SK-N-SH (cell line): ENCODE measurements around the gene MT1M. TPM values are rescaled to one million over a fixed set of nuclear protein-coding genes. Genes with fewer than 3 reads are reported as not detected.
A peak's percentile ranks its signal among the peaks of the same experiment; 100 is the strongest.

Experiments used
- CTCF ChIA-PET: fragments of 300-600, 350-600 bp; formaldehyde crosslinking; extraction: SDS; loops from one replicate; lab custom pipeline; 2021; lab: Yijun Ruan, JAX
- POLR2A ChIA-PET: fragments of 350-600 bp; sonication (Branson Sonifier 250); formaldehyde crosslinking; extraction: SDS; loops from one replicate; lab custom pipeline; 2020; ENCODE audit warnings: antibody characterized with exemption, inconsistent platforms; lab: Yijun Ruan, JAX
- DNase-seq: peaks from one replicate; pipeline ENCODE4 v3.0.0; 2012
- H2AFZ ChIP-seq: fragments of 200-600 bp; sonication (generic); 2 replicates; pipeline ENCODE4 v1.8.1; 2016; ENCODE audit warnings: antibody characterized with exemption, mild to moderate bottlenecking, low read depth
- H3F3A ChIP-seq: fragments of 200-600 bp; sonication (generic); replicated peaks from 2 replicates; pipeline ENCODE3; 2016; ENCODE audit warnings: antibody characterized with exemption, mild to moderate bottlenecking; ENCODE audit not compliant: insufficient read depth
- H3K27ac ChIP-seq, 2 experiments: fragments of 200-500 bp in 1 of 2; fragments of 200-600 bp in 1 of 2; sonication (Bioruptor generic) in 1 of 2; sonication (generic), shearing (Covaris generic) in 1 of 2; 2 replicates each; pipeline versions ENCODE4 v1.5.1 to v1.6.1; 2014 to 2016; ENCODE audit warnings: low read depth in 2 of 2, inconsistent platforms in 1 of 2, low read length in 1 of 2, mild to moderate bottlenecking in 1 of 2, mixed read lengths in 1 of 2
- H3K27me3 ChIP-seq: fragments of 200-600 bp; sonication (generic), shearing (Covaris generic); 2 replicates; pipeline ENCODE4 v1.6.1; 2016; ENCODE audit warnings: mixed run types; ENCODE audit not compliant: insufficient read depth
- H3K36me3 ChIP-seq, 2 experiments: fragments of 200-500 bp in 1 of 2; fragments of 200-600 bp in 1 of 2; sonication (Bioruptor generic) in 1 of 2; sonication (generic) in 1 of 2; replicated peaks in 1 of 2; 2 replicates each; pipeline versions ENCODE3 to v1.5.1; 2014 to 2016; ENCODE audit warnings: low read length in 1 of 2, mild to moderate bottlenecking in 1 of 2; ENCODE audit not compliant: insufficient read depth in 2 of 2, control insufficient read depth in 1 of 2
- H3K4me1 ChIP-seq, 2 experiments: fragments of 200-500 bp in 1 of 2; fragments of 200-600 bp in 1 of 2; sonication (Bioruptor generic) in 1 of 2; sonication (generic), shearing (Covaris generic) in 1 of 2; 2 replicates each; pipeline versions ENCODE4 v1.5.1 to v1.6.1; 2014 to 2016; ENCODE audit warnings: low read depth in 1 of 2, low read length in 1 of 2, mixed run types in 1 of 2; ENCODE audit not compliant: insufficient read depth in 2 of 2, control insufficient read depth in 1 of 2
- H3K4me2 ChIP-seq: fragments of 200-600 bp; sonication (generic), shearing (Covaris generic); 2 replicates; pipeline ENCODE4 v1.6.1; 2017; ENCODE audit warnings: mixed run types
- H3K4me3 ChIP-seq, 2 experiments: fragments of 200-500 bp in 1 of 2; fragments of 200-600 bp in 1 of 2; sonication (Bioruptor generic) in 1 of 2; sonication (generic), shearing (Covaris generic) in 1 of 2; 2 replicates each; pipeline versions ENCODE4 v1.5.1 to v1.8.1; 2014 to 2016; ENCODE audit warnings: low read depth in 2 of 2, inconsistent platforms in 1 of 2, low read length in 1 of 2, mild to moderate bottlenecking in 1 of 2, mixed read lengths in 1 of 2, moderate library complexity in 1 of 2
- H3K79me2 ChIP-seq: fragments of 200-600 bp; sonication (generic); 2 replicates; pipeline ENCODE4 v1.8.1; 2017; ENCODE audit warnings: mild to moderate bottlenecking; ENCODE audit not compliant: insufficient read depth
- H3K9ac ChIP-seq: fragments of 200-600 bp; sonication (generic); 2 replicates; pipeline ENCODE4 v1.6.1; 2017; ENCODE audit warnings: mixed run types
- H3K9me2 ChIP-seq: fragments of 200-600 bp; sonication (generic); 2 replicates; pipeline ENCODE4 v1.6.1; 2017; ENCODE audit warnings: mixed run types
- H3K9me3 ChIP-seq: fragments of 200-600 bp; sonication (generic); 2 replicates; pipeline ENCODE4 v1.6.1; 2017; ENCODE audit warnings: mixed run types, mild to moderate bottlenecking, moderate library complexity
- H4K20me1 ChIP-seq: fragments of 200-600 bp; sonication (generic); 2 replicates; pipeline ENCODE4 v1.6.1; 2017; ENCODE audit warnings: mild to moderate bottlenecking, mixed run types; ENCODE audit not compliant: insufficient read depth
- CHD2 ChIP-seq: fragments of 150-350 bp; IDR thresholded peaks from 2 replicates; pipeline ENCODE4 v1.6.1; 2018; ENCODE audit warnings: low read length; ENCODE audit not compliant: partially characterized antibody
- CTCF ChIP-seq: fragments of 200-600 bp; sonication (generic); IDR thresholded peaks from 2 replicates; pipeline ENCODE4 v1.6.1; 2017; ENCODE audit warnings: antibody characterized with exemption, mild to moderate bottlenecking, moderate library complexity
- FOXM1 ChIP-seq: IDR thresholded peaks from 2 replicates; pipeline ENCODE4 v1.4.0; 2012; ENCODE audit warnings: low read depth, mild to moderate bottlenecking
- JUND ChIP-seq: IDR thresholded peaks from 2 replicates; pipeline ENCODE4 v1.4.0; 2012
- RAD21 ChIP-seq: IDR thresholded peaks from 2 replicates; pipeline ENCODE4 v1.6.1; 2012; ENCODE audit warnings: mild to moderate bottlenecking, low read length
- RCOR1 ChIP-seq: fragments of 150-350 bp; IDR thresholded peaks from 2 replicates; pipeline ENCODE4 v1.6.1; 2017; ENCODE audit warnings: antibody characterized with exemption, low read length
- SMC3 ChIP-seq: IDR thresholded peaks from 2 replicates; pipeline ENCODE4 v1.6.1; 2012; ENCODE audit warnings: low read depth, low read length, improper control_type of control experiment
- TAF1 ChIP-seq: IDR thresholded peaks from 2 replicates; pipeline ENCODE4 v1.6.1; 2012; ENCODE audit warnings: low read depth, mild to moderate bottlenecking, low read length, moderate library complexity, borderline replicate concordance
- TCF12 ChIP-seq: IDR thresholded peaks from 2 replicates; pipeline ENCODE4 v1.4.0; 2012
- USF1 ChIP-seq: IDR thresholded peaks from 2 replicates; pipeline ENCODE4 v1.4.0; 2012; ENCODE audit warnings: low read depth, borderline replicate concordance
- WGBS: methylation state at CpG from one replicate; pipeline ENCODE4 v1.1.6; 2017; ENCODE audit warnings: low lambda C conversion rate; 5-methylcytosine and 5-hydroxymethylcytosine counted together
- polyA plus RNA-seq, 3 experiments: library from polyadenylated mRNA; depleted of rRNA; stranded (reverse); fragments of >200 nt; gene quantifications; 2 replicates each; pipeline ENCODE4 v1.2.3, GENCODE V29; 2012

The MT1M gene
- polyA plus RNA-seq, 1 of the 3 experiments (the other 2 are of a cell fraction), result 1.3 TPM

DNA sequence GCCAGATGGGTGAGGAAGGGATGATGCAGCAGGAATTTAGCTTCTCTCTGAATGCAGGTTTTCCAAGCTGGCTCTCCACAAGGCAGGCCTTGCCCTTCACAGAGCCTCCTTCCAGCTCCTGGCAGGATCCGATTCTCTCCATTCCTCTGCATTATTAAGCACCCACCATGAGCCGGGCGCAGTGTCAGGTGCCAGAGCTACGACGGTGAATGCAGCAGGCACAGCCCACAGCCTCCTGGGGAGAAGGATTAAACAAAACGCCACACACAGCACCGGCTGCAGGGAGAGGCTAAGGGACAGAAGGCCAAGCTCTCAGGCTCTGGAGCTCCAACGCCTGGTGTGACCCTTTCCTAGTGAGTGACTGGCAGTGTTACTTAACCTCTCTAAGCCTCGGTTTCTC, 31.1 kb upstream of the MT1M start:
- H3K4me3 ChIP-seq, result no peak overlapping the region
- H3K9me2 ChIP-seq, result no peaks in the 10 kb centered on the region
- 88% methylated on average over 9 of the region's 9 CpGs for WGBS
- H3F3A ChIP-seq, result peaks cover 13% of the 10 kb centered on the region
- H3K79me2 ChIP-seq, result no peaks in the 10 kb centered on the region
- no peak for DNase-seq
- ChIA-PET POLR2A (no interaction called here), CTCF (interaction anchor here (0.9 to 8.2 kb wide), 28 partner anchors 8 to 1137 kb away, joined by 3 to 138 read pairs (median 5); partner anchors contain the start of genes MT1G and MT3)
- no peak for TF ChIP-seq SMC3
- TF ChIP-seq TCF12, result no peak
- TF ChIP-seq JUND, result no peak
- no peak overlapping the region for H3K4me2 ChIP-seq
- no peaks in the 10 kb centered on the region for H4K20me1 ChIP-seq
- no peaks in the 10 kb centered on the region for H3K27me3 ChIP-seq
- H3K4me1 ChIP-seq, result peaks cover 1 to 3% of the 10 kb centered on the region in 2 experiments; a peak in 1 of 4 replicates
- H3K36me3 ChIP-seq, result no peaks in the 10 kb centered on the region
- H3K27ac ChIP-seq, result no peak overlapping the region
- no peak overlapping the region for H3K9ac ChIP-seq
- no peaks in the 10 kb centered on the region for H3K9me3 ChIP-seq
- no peak overlapping the region for H2AFZ ChIP-seq

DNA sequence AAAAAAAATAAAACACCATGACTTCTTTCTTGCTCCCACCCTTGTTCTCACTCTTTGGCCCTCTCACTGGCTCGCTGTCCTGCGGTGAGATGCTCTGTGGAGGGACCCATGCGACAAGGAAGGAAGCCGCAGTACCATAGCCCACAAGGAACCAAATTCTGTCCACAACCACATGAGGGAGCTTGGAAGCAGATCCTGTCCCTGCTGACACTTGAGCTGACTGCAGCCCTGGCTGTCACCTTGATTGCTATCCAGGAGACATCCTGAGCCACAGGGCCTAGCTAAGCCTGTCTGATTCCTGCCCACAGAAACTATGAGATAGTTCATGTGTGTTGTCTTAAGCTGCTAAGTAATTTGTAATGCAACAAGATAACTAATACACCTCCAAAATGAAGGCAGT, 28.9 kb upstream of the MT1M start:
- no peak overlapping the region for H3K4me3 ChIP-seq

More for the DNA sequence above, 28.9 kb upstream of the MT1M start:
- POLR2A ChIA-PET, result interaction anchor here (0.6 kb wide), 1 partner anchor 58 kb away, joined by 4 read pairs; no protein-coding TSS in a partner anchor
- TF ChIP-seq TAF1 (no peak), CHD2 (no peak), USF1 (no peak), SMC3 (peak; percentile 75), FOXM1 (no peak), RCOR1 (no peak), CTCF (peak; percentile 55), RAD21 (peak; percentile 73)
- Histone ChIP-seq H3K79me2 (peaks cover 2% of the 10 kb centered on the region), H3K9me2 (no peaks in the 10 kb centered on the region), H3K27me3 (no peaks in the 10 kb centered on the region), H3K9ac (no peak overlapping the region), H2AFZ (no peak overlapping the region), H4K20me1 (no peaks in the 10 kb centered on the region), H3K36me3 (no peaks in the 10 kb centered on the region), H3K27ac (no peak overlapping the region), H3K4me1 (peaks cover 18 to 20% of the 10 kb centered on the region in 2 experiments; a peak in 3 of 4 replicates), H3K9me3 (no peaks in the 10 kb centered on the region), H3K4me2 (no peak overlapping the region), H3F3A (peaks cover 33% of the 10 kb centered on the region)
- peak; percentile 67 for DNase-seq
- CTCF ChIA-PET, result interaction anchor here (0.6 to 8.2 kb wide), 29 partner anchors 9 to 1139 kb away, joined by 3 to 138 read pairs (median 4); partner anchors contain the start of gene MT1X
- WGBS, result 92% methylated on average over 4 of the region's 4 CpGs
